Endodermal cell (in vitro differentiated cells): ENCODE data around the gene GABRG3. TPM values are rescaled to one million over a fixed set of nuclear protein-coding genes. Genes with fewer than 3 reads are reported as not detected.

Experiments used
- DNase-seq: peaks from one replicate; pipeline ENCODE4 v3.0.0-alpha.2; 2017
- H3K27ac ChIP-seq: 2 replicates; pipeline ENCODE4 v1.5.1; 2013; ENCODE audit warnings: mild to moderate bottlenecking, low read depth, low read length, moderate library complexity
- H3K27me3 ChIP-seq: 2 replicates; pipeline ENCODE4 v1.6.1; 2013; ENCODE audit warnings: mild to moderate bottlenecking, low read length, moderate library complexity; ENCODE audit not compliant: insufficient read depth, control insufficient read depth, poor library complexity, severe bottlenecking
- H3K36me3 ChIP-seq: 2 replicates; pipeline ENCODE4 v1.7.0; 2013; ENCODE audit warnings: mild to moderate bottlenecking, low read length, moderate library complexity; ENCODE audit not compliant: control insufficient read depth, insufficient read depth
- H3K4me1 ChIP-seq: one replicate; pipeline ENCODE4 v1.7.0; 2013; ENCODE audit warnings: low read length; ENCODE audit not compliant: control insufficient read depth, insufficient read depth
- H3K4me3 ChIP-seq: 2 replicates; pipeline ENCODE4 v1.5.1; 2013; ENCODE audit warnings: mild to moderate bottlenecking, low read length, moderate library complexity
- H3K9ac ChIP-seq: 2 replicates; pipeline ENCODE4 v1.6.1; 2013; ENCODE audit warnings: mild to moderate bottlenecking, low read length, moderate library complexity; ENCODE audit not compliant: poor library complexity, severe bottlenecking; ENCODE audit errors: extremely low read depth
- H3K9me3 ChIP-seq: 2 replicates; pipeline ENCODE4 v1.6.1; 2013; ENCODE audit warnings: mild to moderate bottlenecking, low read length, moderate library complexity; ENCODE audit not compliant: control insufficient read depth
- H3K27ac Mint-ChIP-seq: 2 replicates; pipeline ENCODE4 v1.8.0; 2020; ENCODE audit warnings: mixed read lengths
- H3K27me3 Mint-ChIP-seq: 2 replicates; pipeline ENCODE4 v1.8.0; 2021; ENCODE audit warnings: mild to moderate bottlenecking, mixed read lengths; ENCODE audit not compliant: insufficient read depth
- H3K36me3 Mint-ChIP-seq: 2 replicates; pipeline ENCODE4 v1.8.0; 2020; ENCODE audit warnings: low read depth, mixed read lengths
- H3K4me1 Mint-ChIP-seq: 2 replicates; pipeline ENCODE4 v1.8.0; 2020; ENCODE audit warnings: mixed read lengths
- H3K4me3 Mint-ChIP-seq: 2 replicates; pipeline ENCODE4 v1.8.0; 2020; ENCODE audit warnings: mild to moderate bottlenecking, moderate library complexity, mixed read lengths
- H3K9me3 Mint-ChIP-seq: 2 replicates; pipeline ENCODE4 v1.8.0; 2020; ENCODE audit warnings: mild to moderate bottlenecking, mixed read lengths
- whole genome bisulfite sequencing, 2 experiments: methylation state at CpG; one replicate each; pipeline versions ENCODE4 v1.1.5 to v1.1.7; 2013; ENCODE audit warnings: missing lambda C conversion rate in 2 of 2, mixed read lengths in 1 of 2; ENCODE audit not compliant: insufficient coverage in 1 of 2, insufficient read length in 1 of 2; 5-methylcytosine and 5-hydroxymethylcytosine counted together
- total RNA-seq, 2 donors: library from RNA; stranded (reverse); fragmentation: NEBNext Ultra II Directional in 1 of 2; extraction: Animal tissue kit (Norgen Biotek cat#: 25700) in 1 of 2; gene quantifications; 2 replicates in 1 of 2; 3 replicates in 1 of 2; pipeline ENCODE4 v1.2.1, GENCODE V29; 2021
- TF ChIP-seq, protein P1 (sequence below): fragments of 200-600 bp; sonication (generic); conservative IDR thresholded peaks from 2 replicates; pipeline ENCODE4 v1.5.0; 2021; ENCODE audit warnings: antibody characterized with exemption, mild to moderate bottlenecking

The GABRG3 gene
- total RNA-seq, 2 donors from 2014 or later = 0.48 to 0.84 TPM

DNA sequence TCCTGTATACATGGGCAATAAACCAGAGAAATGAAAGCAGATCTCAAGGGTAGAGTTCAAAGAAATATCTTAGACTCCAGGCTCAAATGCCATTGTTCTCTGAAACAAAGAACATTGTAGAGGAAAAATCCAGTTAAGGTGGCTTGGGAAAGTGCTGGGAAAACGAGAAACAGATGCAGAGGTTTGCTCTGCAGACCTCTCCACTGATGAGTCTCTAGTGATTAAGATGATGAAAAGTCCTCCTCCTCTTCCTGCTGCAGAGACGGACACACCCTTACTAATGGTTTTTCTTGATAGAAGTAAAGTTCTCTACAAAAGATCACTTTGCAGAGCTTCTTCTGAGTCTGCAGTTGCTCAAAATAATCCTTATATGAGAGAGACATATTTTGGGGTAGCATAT lies 264.7 kb downstream of the GABRG3 start:
- WGBS, 2 experiments = 88 to 94% methylated on average over 1 to 2 of the region's 2 CpGs
- Mint-ChIP-seq H3K4me3 (no peak overlapping the region), H3K9me3 (no peaks in the 10 kb centered on the region), H3K36me3 (no peaks in the 10 kb centered on the region), H3K27me3 (peaks cover 22% of the 10 kb centered on the region), H3K4me1 (peaks cover 8% of the 10 kb centered on the region), H3K27ac (no peak overlapping the region)
- H3K27ac ChIP-seq = no peak overlapping the region
- H3K9me3 ChIP-seq = no peaks in the 10 kb centered on the region
- no peaks in the 10 kb centered on the region for H3K4me1 ChIP-seq
- TF ChIP-seq, protein P1, sequence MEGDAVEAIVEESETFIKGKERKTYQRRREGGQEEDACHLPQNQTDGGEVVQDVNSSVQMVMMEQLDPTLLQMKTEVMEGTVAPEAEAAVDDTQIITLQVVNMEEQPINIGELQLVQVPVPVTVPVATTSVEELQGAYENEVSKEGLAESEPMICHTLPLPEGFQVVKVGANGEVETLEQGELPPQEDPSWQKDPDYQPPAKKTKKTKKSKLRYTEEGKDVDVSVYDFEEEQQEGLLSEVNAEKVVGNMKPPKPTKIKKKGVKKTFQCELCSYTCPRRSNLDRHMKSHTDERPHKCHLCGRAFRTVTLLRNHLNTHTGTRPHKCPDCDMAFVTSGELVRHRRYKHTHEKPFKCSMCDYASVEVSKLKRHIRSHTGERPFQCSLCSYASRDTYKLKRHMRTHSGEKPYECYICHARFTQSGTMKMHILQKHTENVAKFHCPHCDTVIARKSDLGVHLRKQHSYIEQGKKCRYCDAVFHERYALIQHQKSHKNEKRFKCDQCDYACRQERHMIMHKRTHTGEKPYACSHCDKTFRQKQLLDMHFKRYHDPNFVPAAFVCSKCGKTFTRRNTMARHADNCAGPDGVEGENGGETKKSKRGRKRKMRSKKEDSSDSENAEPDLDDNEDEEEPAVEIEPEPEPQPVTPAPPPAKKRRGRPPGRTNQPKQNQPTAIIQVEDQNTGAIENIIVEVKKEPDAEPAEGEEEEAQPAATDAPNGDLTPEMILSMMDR = no peak
- H3K4me3 ChIP-seq = no peak overlapping the region
- no peak for DNase-seq
- H3K9ac ChIP-seq = no peak overlapping the region
- peaks cover 69% of the 10 kb centered on the region for H3K27me3 ChIP-seq
- no peaks in the 10 kb centered on the region for H3K36me3 ChIP-seq

DNA sequence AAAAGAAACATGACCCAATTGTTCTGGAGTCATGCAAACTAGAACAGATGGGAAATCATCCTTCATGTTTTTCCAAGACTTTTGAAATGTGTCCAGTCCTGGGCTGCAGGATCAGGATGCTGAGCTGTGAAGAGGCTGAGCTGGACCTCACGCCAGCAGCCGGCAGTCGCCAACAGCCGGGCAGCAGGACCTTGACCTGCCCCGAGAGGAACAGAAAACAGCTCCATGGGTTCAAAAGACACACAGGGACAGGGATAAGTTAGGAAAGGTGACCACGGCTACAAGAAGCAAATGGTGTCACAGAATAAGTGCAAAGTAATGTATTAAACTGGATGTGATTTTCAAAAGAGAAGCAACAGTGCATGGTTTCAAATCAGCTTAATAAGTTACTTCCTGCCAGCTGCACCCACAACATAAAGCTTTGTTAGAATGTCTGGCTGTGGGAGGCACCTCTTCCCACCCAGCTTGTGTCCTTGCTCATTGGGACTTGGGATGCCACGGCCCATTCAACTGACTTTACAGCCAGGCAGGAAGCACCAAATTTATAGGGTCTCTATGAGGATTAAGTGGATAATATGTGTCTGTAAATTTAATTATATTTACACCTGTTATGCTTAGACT lies 266.4 kb downstream of the GABRG3 start:
- no peak overlapping the region for H3K4me3 Mint-ChIP-seq
- H3K27ac Mint-ChIP-seq = no peak overlapping the region
- peaks cover 8% of the 10 kb centered on the region for H3K4me1 Mint-ChIP-seq
- TF ChIP-seq, protein P1 = no peak
- H3K9ac ChIP-seq = no peak overlapping the region
- no peaks in the 10 kb centered on the region for H3K9me3 Mint-ChIP-seq
- no peak for DNase-seq
- H3K4me3 ChIP-seq = no peak overlapping the region
- 84 to 93% methylated on average over 4 to 7 of the region's 7 CpGs for WGBS, 2 experiments
- H3K36me3 ChIP-seq = no peaks in the 10 kb centered on the region
- peaks cover 22% of the 10 kb centered on the region for H3K27me3 Mint-ChIP-seq
- H3K9me3 ChIP-seq = no peaks in the 10 kb centered on the region
- H3K27me3 ChIP-seq = peaks cover 60% of the 10 kb centered on the region
- H3K4me1 ChIP-seq = no peaks in the 10 kb centered on the region
- H3K36me3 Mint-ChIP-seq = no peaks in the 10 kb centered on the region
- H3K27ac ChIP-seq = no peak overlapping the region

DNA sequence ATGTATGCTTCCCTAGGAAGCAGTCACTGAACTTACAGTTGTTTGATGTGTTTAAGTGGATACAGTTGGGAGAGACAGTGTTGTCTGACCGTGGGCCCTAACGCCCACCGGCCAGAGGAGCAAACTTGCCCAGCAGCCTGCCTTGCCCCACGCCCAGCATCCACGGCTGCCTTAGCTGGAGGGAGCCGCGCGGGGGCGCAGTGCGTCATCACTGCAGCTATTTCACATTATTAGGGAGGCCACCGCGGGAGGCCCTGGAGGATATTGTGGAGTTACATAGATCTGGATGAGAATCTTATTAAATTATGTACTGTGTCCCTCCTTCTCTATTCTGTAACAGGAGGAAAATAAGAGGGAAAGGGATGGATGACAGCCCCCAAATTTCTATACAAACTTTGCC lies 267.2 kb downstream of the GABRG3 start:
- TF ChIP-seq, protein P1 = peak; percentile 65
- DNase-seq = peak; percentile 87
- no peak overlapping the region for H3K4me3 Mint-ChIP-seq
- WGBS, 2 experiments = 87 to 90% methylated on average over 6 to 12 of the region's 12 CpGs
- Histone ChIP-seq H3K36me3 (no peaks in the 10 kb centered on the region), H3K9ac (no peak overlapping the region), H3K4me3 (no peak overlapping the region), H3K27me3 (peaks cover 52% of the 10 kb centered on the region), H3K27ac (no peak overlapping the region), H3K4me1 (no peaks in the 10 kb centered on the region), H3K9me3 (no peaks in the 10 kb centered on the region)
- peaks cover 8% of the 10 kb centered on the region for H3K4me1 Mint-ChIP-seq
- no peak overlapping the region for H3K27ac Mint-ChIP-seq
- no peaks in the 10 kb centered on the region for H3K36me3 Mint-ChIP-seq
- H3K9me3 Mint-ChIP-seq = no peaks in the 10 kb centered on the region
- H3K27me3 Mint-ChIP-seq = peaks cover 19% of the 10 kb centered on the region
